Coronary artery (tissue), 2 donors: ENCODE data around the gene DBNL.
A peak's percentile ranks its signal among the peaks of the same experiment; 100 is the strongest.

Experiments
- DNase-seq: peaks from one replicate; pipeline ENCODE4 v3.0.0-alpha.2; 2017; ENCODE audit warnings: low spot score
- H3K27ac ChIP-seq, 2 donors: fragments of 200-600 bp; sonication (generic); one replicate each; pipeline ENCODE4 v1.5.1; 2016 to 2019
- H3K4me3 ChIP-seq: fragments of 200-600 bp; sonication (generic); 2 replicates; pipeline ENCODE4 v1.5.1; 2016; ENCODE audit warnings: mild to moderate bottlenecking, moderate library complexity
- CTCF ChIP-seq: fragments of 200-600 bp; sonication (generic); IDR thresholded peaks from one replicate; pipeline ENCODE4 v1.5.1; 2019; ENCODE audit warnings: antibody characterized with exemption

The DBNL gene

GRCh38 chr7:44094365-44094764 lies 49.9 kb downstream of the DBNL start:
- no peak for TF ChIP-seq CTCF
- no peak for DNase-seq
- peak overlapping the region in 1 of 2 donors; percentile 70 for H3K27ac ChIP-seq
- H3K4me3 ChIP-seq = no peak overlapping the region

GRCh38 chr7:44094883-44095592 lies 50.5 kb downstream of the DBNL start:
- TF ChIP-seq CTCF = no peak
- Histone ChIP-seq H3K4me3 (no peak overlapping the region), H3K27ac (peak overlapping the region in 1 of 2 donors; percentile 70)
- no peak for DNase-seq

GRCh38 chr7:44095781-44096180 lies 51.3 kb downstream of the DBNL start:
- no peak for DNase-seq
- TF ChIP-seq CTCF = no peak
- Histone ChIP-seq H3K27ac (peak overlapping the region in 1 of 2 donors; percentile 70), H3K4me3 (no peak overlapping the region)

GRCh38 chr7:44096326-44096881 lies 51.9 kb downstream of the DBNL start:
- no peak for DNase-seq
- no peak overlapping the region for H3K4me3 ChIP-seq
- peak overlapping the region in 1 of 2 donors; percentile 70 for H3K27ac ChIP-seq
- no peak for TF ChIP-seq CTCF

GRCh38 chr7:44097064-44097932 lies 52.8 kb downstream of the DBNL start:
- TF ChIP-seq CTCF = no peak
- DNase-seq = no peak

GRCh38 chr7:44098092-44099068 lies 53.9 kb downstream of the DBNL start:
- DNase-seq = no peak
- Histone ChIP-seq H3K4me3 (no peak overlapping the region), H3K27ac (peak overlapping the region in 1 of 2 donors; percentile 70)
- no peak for TF ChIP-seq CTCF

More at GRCh38 chr7:44097064-44097932, 52.8 kb downstream of the DBNL start:
- H3K4me3 ChIP-seq = no peak overlapping the region
- peak overlapping the region; percentile 16 to 70 for H3K27ac ChIP-seq
